Tibial artery (tissue), 4 donors: ENCODE measurements around the gene MSANTD3.

Experiments
- DNase-seq, 2 donors: peaks; one replicate each; pipeline ENCODE4 v3.0.0-alpha.2; 2019
- H3K27ac ChIP-seq, 2 donors: fragments of 200-600 bp; sonication (generic) in 1 of 2; 1 replicate in 1 of 2; 2 replicates in 1 of 2; pipeline ENCODE4 v1.5.1; 2018 to 2019; ENCODE audit warnings: mild to moderate bottlenecking in 1 of 2
- H3K27me3 ChIP-seq, 2 donors: fragments of 200-600 bp; sonication (generic) in 1 of 2; one replicate each; pipeline versions ENCODE4 v1.5.1 to v1.6.0; 2016 to 2019
- H3K36me3 ChIP-seq, 3 donors: fragments of 200-600 bp; sonication (generic) in 2 of 3; one replicate each; pipeline ENCODE4 v1.5.1; 2016 to 2019; ENCODE audit warnings: mild to moderate bottlenecking in 2 of 3
- H3K4me1 ChIP-seq, 4 donors: fragments of 200-600 bp; sonication (generic) in 2 of 4; 1 replicate in 3 of 4; 2 replicates in 1 of 4; pipeline ENCODE4 v1.5.1; 2016 to 2019
- H3K4me3 ChIP-seq, 2 donors: fragments of 200-600 bp; sonication (generic) in 1 of 2; 1 replicate in 1 of 2; 2 replicates in 1 of 2; pipeline ENCODE4 v1.5.1; 2018 to 2019; ENCODE audit warnings: mild to moderate bottlenecking in 2 of 2
- H3K9me3 ChIP-seq, 3 donors: fragments of 200-600 bp; sonication (generic) in 1 of 3; one replicate each; pipeline ENCODE4 v1.5.1; 2016 to 2019
- CTCF ChIP-seq, 2 experiments: fragments of 200-600 bp in 1 of 2; fragments of 450-650 bp in 1 of 2; IDR thresholded peaks; one replicate each; pipeline ENCODE4 v1.5.1; 2017 to 2019; ENCODE audit warnings: antibody characterized with exemption in 2 of 2, mild to moderate bottlenecking in 1 of 2, moderate library complexity in 1 of 2
- intact Hi-C: fragments of 100-400 bp; cut with DNase I; formaldehyde crosslinking; loops from one replicate; pipeline ENCODE4 v1.15.0; 2023; ENCODE audit warnings: low total_unique reads

Gene MSANTD3

GRCh38 chr9:100441911-100442361 lies 15.0 kb downstream of the MSANTD3 start:
- no peaks in the 10 kb centered on the region for H3K27me3 ChIP-seq
- intact Hi-C loops: no loop called here
- H3K4me1 ChIP-seq: no peaks in the 10 kb centered on the region
- H3K27ac ChIP-seq: no peak overlapping the region
- H3K9me3 ChIP-seq: no peaks in the 10 kb centered on the region
- peaks cover 0 to 10% (median 7%) of the 10 kb centered on the region in 3 donors for H3K36me3 ChIP-seq
- peak overlapping the region; percentile 2 to 6 for H3K4me3 ChIP-seq
- TF ChIP-seq CTCF (IDR thresholded peaks at IDR 0.05): no peak
- DNase-seq: no peak

GRCh38 chr9:100443781-100444768 lies 17.1 kb downstream of the MSANTD3 start:
- no peak for TF ChIP-seq CTCF (IDR thresholded peaks at IDR 0.05)
- Histone ChIP-seq H3K27ac (no peak overlapping the region), H3K4me1 (no peaks in the 10 kb centered on the region), H3K4me3 (no peak overlapping the region), H3K27me3 (no peaks in the 10 kb centered on the region), H3K9me3 (no peaks in the 10 kb centered on the region), H3K36me3 (peaks cover 0 to 10% (median 10%) of the 10 kb centered on the region in 3 donors)
- intact Hi-C loops: no loop called here
- DNase-seq: no peak

- no peak for TF ChIP-seq CTCF (IDR thresholded peaks at IDR 0.05)
- intact Hi-C loops: no loop called here
- Histone ChIP-seq H3K27ac (no peak overlapping the region), H3K27me3 (no peaks in the 10 kb centered on the region), H3K36me3 (peaks cover 0 to 10% (median 10%) of the 10 kb centered on the region in 3 donors), H3K4me1 (no peaks in the 10 kb centered on the region), H3K9me3 (no peaks in the 10 kb centered on the region), H3K4me3 (no peak overlapping the region)
- DNase-seq: no peak
Observed at GRCh38 chr9:100445161-100445902, 18.4 kb downstream of the MSANTD3 start.

- DNase-seq: no peak
- Histone ChIP-seq H3K36me3 (peaks cover 5 to 16% (median 10%) of the 10 kb centered on the region in 3 donors), H3K4me1 (no peaks in the 10 kb centered on the region), H3K9me3 (no peaks in the 10 kb centered on the region), H3K27me3 (no peaks in the 10 kb centered on the region), H3K27ac (no peak overlapping the region), H3K4me3 (no peak overlapping the region)
- no peak for TF ChIP-seq CTCF (IDR thresholded peaks at IDR 0.05)
- intact Hi-C loops: no loop called here
Observed at GRCh38 chr9:100445903-100446549, 19.1 kb downstream of the MSANTD3 start.

- peaks cover 13 to 24% (median 16%) of the 10 kb centered on the region in 3 donors for H3K36me3 ChIP-seq
- no peak overlapping the region for H3K4me3 ChIP-seq
Observed at GRCh38 chr9:100447041-100447440, 20.1 kb downstream of the MSANTD3 start.

More at GRCh38 chr9:100447041-100447440, 20.1 kb downstream of the MSANTD3 start:
- no peak for TF ChIP-seq CTCF (IDR thresholded peaks at IDR 0.05)
- no peak for DNase-seq
- no peaks in the 10 kb centered on the region for H3K27me3 ChIP-seq
- H3K9me3 ChIP-seq: no peaks in the 10 kb centered on the region
- no peak overlapping the region for H3K27ac ChIP-seq
- intact Hi-C loops: no loop called here
- no peaks in the 10 kb centered on the region for H3K4me1 ChIP-seq
